ENCODE data around the gene TAS1R2. TPM values are rescaled to one million over a fixed set of nuclear protein-coding genes. Genes with fewer than 3 reads are reported as not detected.

The TAS1R2 gene
- polyA plus RNA-seq, 1 of the 3 experiments (the other 2 are of a cell fraction), result not detected

DNA sequence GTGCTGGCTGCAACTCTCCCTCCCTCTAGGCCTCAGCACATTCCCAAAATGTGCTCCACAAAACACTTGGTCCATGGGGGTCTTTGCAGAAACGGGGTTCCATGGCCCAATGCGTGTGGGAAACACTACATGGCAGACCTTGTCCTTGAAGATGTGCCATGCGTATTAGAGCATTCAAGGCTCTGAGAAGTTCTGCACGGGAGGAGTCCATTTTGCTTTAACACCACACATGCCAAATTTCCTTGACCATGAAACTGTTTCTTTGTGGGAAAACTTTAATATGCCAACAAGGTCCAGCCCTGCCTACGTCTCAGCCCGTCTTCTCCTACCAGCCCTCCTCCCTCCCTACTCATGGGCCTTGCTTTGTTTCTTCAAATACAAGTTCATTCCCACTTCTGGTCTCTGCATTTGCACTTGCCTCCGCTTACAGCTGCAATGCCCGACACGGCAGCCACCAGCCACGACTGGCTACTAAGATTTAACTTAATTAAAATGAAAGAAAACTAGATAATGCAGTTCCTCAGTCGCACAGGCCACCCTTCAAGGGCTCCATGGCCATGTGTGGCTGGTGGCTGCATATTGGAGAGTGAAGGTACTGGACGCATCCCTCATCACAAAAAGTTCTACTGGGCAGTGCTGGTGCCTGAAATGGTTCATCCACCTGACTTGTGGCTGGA, 19.2 kb upstream of the TAS1R2 start (continued):
- TF ChIP-seq SMC3 (IDR thresholded peaks at IDR 0.05; ENCODE audit: low read depth, low read length), result no peak

GRCh38 chr1:18877282-18877681, 17.8 kb upstream of the TAS1R2 start:
- TF ChIP-seq SMC3 (IDR thresholded peaks at IDR 0.05; ENCODE audit: low read depth, low read length), result no peak
- no peak for TF ChIP-seq CHD2 (IDR thresholded peaks at IDR 0.05; ENCODE audit: low read length, partially characterized antibody)
- TF ChIP-seq TEAD4 (IDR thresholded peaks at IDR 0.05; ENCODE audit: borderline replicate concordance, insufficient read depth), result no peak
- no peak for TF ChIP-seq GATA2 (CRISPR knock-in tag; IDR thresholded peaks at IDR 0.05)
- TF ChIP-seq, protein P1, sequence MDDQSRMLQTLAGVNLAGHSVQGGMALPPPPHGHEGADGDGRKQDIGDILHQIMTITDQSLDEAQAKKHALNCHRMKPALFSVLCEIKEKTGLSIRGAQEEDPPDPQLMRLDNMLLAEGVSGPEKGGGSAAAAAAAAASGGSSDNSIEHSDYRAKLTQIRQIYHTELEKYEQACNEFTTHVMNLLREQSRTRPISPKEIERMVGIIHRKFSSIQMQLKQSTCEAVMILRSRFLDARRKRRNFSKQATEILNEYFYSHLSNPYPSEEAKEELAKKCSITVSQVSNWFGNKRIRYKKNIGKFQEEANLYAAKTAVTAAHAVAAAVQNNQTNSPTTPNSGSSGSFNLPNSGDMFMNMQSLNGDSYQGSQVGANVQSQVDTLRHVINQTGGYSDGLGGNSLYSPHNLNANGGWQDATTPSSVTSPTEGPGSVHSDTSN (IDR thresholded peaks at IDR 0.05), result no peak
- no peak for TF ChIP-seq USF1 (IDR thresholded peaks at IDR 0.05; ENCODE audit: borderline replicate concordance, low read depth)
- no peak for TF ChIP-seq FOSL2 (IDR thresholded peaks at IDR 0.05; ENCODE audit: borderline replicate concordance, low read depth)
- no peak for TF ChIP-seq NFIC (IDR thresholded peaks at IDR 0.05; ENCODE audit: borderline replicate concordance)
- TF ChIP-seq ELF1 (IDR thresholded peaks at IDR 0.05), result no peak
- H3K36me3 ChIP-seq (replicated peaks in 1 of 2; ENCODE audit: control insufficient read depth in 1 of 2, insufficient read depth in 2 of 2, low read length in 1 of 2), result no peaks in the 10 kb centered on the region
- 91% methylated on average over 24 of the region's 35 CpGs for WGBS (ENCODE audit: low lambda C conversion rate)
- no peaks in the 10 kb centered on the region for H3K27me3 ChIP-seq (ENCODE audit: insufficient read depth)
- CTCF ChIA-PET, result interaction anchor here (1.1 to 25.9 kb wide), 5 partner anchors 36 to 296 kb away, joined by 3 to 350 read pairs (median 4); no protein-coding TSS in a partner anchor
- H3K9ac ChIP-seq, result no peak overlapping the region
- no peaks in the 10 kb centered on the region for H3K79me2 ChIP-seq (ENCODE audit: insufficient read depth)
- H3K4me3 ChIP-seq (ENCODE audit: low read depth in 2 of 2, low read length in 1 of 2), result no peak overlapping the region
- DNase-seq, result no peak
- no peaks in the 10 kb centered on the region for H3F3A ChIP-seq (replicated peaks; ENCODE audit: insufficient read depth)
- H2AFZ ChIP-seq (ENCODE audit: low read depth), result no peak overlapping the region
- no peak overlapping the region for H3K27ac ChIP-seq (ENCODE audit: low read depth in 2 of 2, low read length in 1 of 2)
- H3K4me1 ChIP-seq (ENCODE audit: control insufficient read depth in 1 of 2, insufficient read depth in 2 of 2, low read depth in 1 of 2, low read length in 1 of 2), result peaks cover 0 to 8% of the 10 kb centered on the region in 2 experiments; a peak in 1 of 4 replicates
- POLR2A ChIA-PET, result no interaction called here
- no peak overlapping the region for H3K4me2 ChIP-seq
- H3K9me3 ChIP-seq, result no peaks in the 10 kb centered on the region
- no peaks in the 10 kb centered on the region for H3K9me2 ChIP-seq
- no peaks in the 10 kb centered on the region for H4K20me1 ChIP-seq (ENCODE audit: insufficient read depth)

DNA sequence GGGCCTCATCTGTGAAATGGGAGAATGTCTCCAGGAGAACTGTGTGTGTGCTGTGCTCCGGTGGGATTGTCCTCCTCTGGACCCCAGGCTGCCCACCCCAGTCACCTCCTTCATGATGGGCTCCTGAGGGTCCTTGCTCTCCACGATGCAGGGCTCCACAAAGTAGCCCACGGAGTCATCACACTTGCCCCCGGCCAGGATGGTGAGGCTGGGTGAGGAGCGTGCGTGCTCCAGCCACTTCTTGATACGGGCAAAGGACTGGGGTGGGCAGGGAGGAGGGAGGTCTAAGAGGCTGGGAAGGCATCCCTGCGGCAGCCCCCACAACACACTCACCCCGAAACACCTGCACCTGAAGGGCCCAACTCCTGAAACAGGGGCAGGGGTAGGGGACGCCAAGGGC, 16.8 kb upstream of the TAS1R2 start:
- POLR2A ChIA-PET, result no interaction called here
- Histone ChIP-seq H3K4me1 (ENCODE audit: control insufficient read depth in 1 of 2, insufficient read depth in 2 of 2, low read depth in 1 of 2, low read length in 1 of 2) (peaks cover 0 to 8% of the 10 kb centered on the region in 2 experiments; a peak in 1 of 4 replicates), H3K9me2 (no peaks in the 10 kb centered on the region), H3F3A (replicated peaks; ENCODE audit: insufficient read depth) (no peaks in the 10 kb centered on the region), H3K4me3 (ENCODE audit: low read depth in 2 of 2, low read length in 1 of 2) (no peak overlapping the region), H3K27me3 (ENCODE audit: insufficient read depth) (no peaks in the 10 kb centered on the region), H4K20me1 (ENCODE audit: insufficient read depth) (no peaks in the 10 kb centered on the region), H3K79me2 (ENCODE audit: insufficient read depth) (no peaks in the 10 kb centered on the region), H2AFZ (ENCODE audit: low read depth) (no peak overlapping the region), H3K4me2 (no peak overlapping the region), H3K27ac (ENCODE audit: low read depth in 2 of 2, low read length in 1 of 2) (no peak overlapping the region), H3K36me3 (replicated peaks in 1 of 2; ENCODE audit: control insufficient read depth in 1 of 2, insufficient read depth in 2 of 2, low read length in 1 of 2) (no peaks in the 10 kb centered on the region), H3K9ac (no peak overlapping the region), H3K9me3 (no peaks in the 10 kb centered on the region)
- WGBS (ENCODE audit: low lambda C conversion rate), result 80% methylated on average over 10 of the region's 10 CpGs
- CTCF ChIA-PET, result interaction anchor here (0.8 to 25.9 kb wide), 20 partner anchors 8 to 299 kb away, joined by 3 to 350 read pairs (median 6); partner anchors contain the start of gene TAS1R2
- TF ChIP-seq GATA2 (CRISPR knock-in tag; IDR thresholded peaks at IDR 0.05) (no peak), RFX5 (IDR thresholded peaks at IDR 0.05; ENCODE audit: low read length) (no peak)
- DNase-seq, result no peak
